Mesendoderm (in vitro differentiated cells): ENCODE data around the gene B9D1.

Experiments used
- DNase-seq: peaks from one replicate; pipeline ENCODE4 v3.0.0; 2013
- H2AK5ac ChIP-seq: 2 replicates; pipeline ENCODE4 v1.6.1; 2013; ENCODE audit warnings: low read length, inconsistent platforms
- H2BK120ac ChIP-seq: 2 replicates; pipeline ENCODE4 v1.6.1; 2013; ENCODE audit warnings: low read depth, mild to moderate bottlenecking, low read length, moderate library complexity, mixed read lengths
- H2BK15ac ChIP-seq: replicated peaks from 2 replicates; pipeline ENCODE4 v1.6.1; 2013; ENCODE audit warnings: low read depth, mild to moderate bottlenecking, moderate library complexity
- H2BK5ac ChIP-seq: 2 replicates; pipeline ENCODE4 v1.6.1; 2013; ENCODE audit warnings: low read length, inconsistent platforms
- H3K18ac ChIP-seq: 2 replicates; pipeline ENCODE4 v1.6.1; 2013; ENCODE audit warnings: mild to moderate bottlenecking, low read length, mixed read lengths
- H3K23ac ChIP-seq: one replicate; pipeline ENCODE4 v1.6.1; 2013; ENCODE audit warnings: low read length
- H3K27ac ChIP-seq: 2 replicates; pipeline ENCODE4 v1.5.1; 2013; ENCODE audit warnings: low read depth, mild to moderate bottlenecking, inconsistent platforms, low read length, moderate library complexity
- H3K27me3 ChIP-seq: 2 replicates; pipeline ENCODE4 v1.6.1; 2013; ENCODE audit warnings: low read length, control low read depth, mild to moderate bottlenecking, inconsistent platforms; ENCODE audit not compliant: insufficient read depth, poor library complexity
- H3K36me3 ChIP-seq: 2 replicates; pipeline ENCODE4 v1.6.1; 2013; ENCODE audit warnings: low read length, inconsistent platforms; ENCODE audit not compliant: control insufficient read depth, insufficient read depth
- H3K4ac ChIP-seq: one replicate; pipeline ENCODE4 v1.6.1; 2013; ENCODE audit warnings: low read depth, mild to moderate bottlenecking, low read length, moderate library complexity
- H3K4me1 ChIP-seq: 2 replicates; pipeline ENCODE4 v1.6.1; 2013; ENCODE audit warnings: low read depth, low read length, inconsistent platforms; ENCODE audit not compliant: control insufficient read depth
- H3K4me2 ChIP-seq: 2 replicates; pipeline ENCODE4 v1.6.1; 2013; ENCODE audit warnings: low read length
- H3K4me3 ChIP-seq: 2 replicates; pipeline ENCODE4 v1.5.1; 2013; ENCODE audit warnings: mild to moderate bottlenecking, low read length
- H3K56ac ChIP-seq: one replicate; pipeline ENCODE4 v1.6.1; 2013; ENCODE audit warnings: low read length
- H3K79me1 ChIP-seq: 2 replicates; pipeline ENCODE4 v1.6.1; 2013; ENCODE audit warnings: low read length, inconsistent platforms
- H3K79me2 ChIP-seq: 2 replicates; pipeline ENCODE4 v1.6.1; 2013; ENCODE audit warnings: mild to moderate bottlenecking, low read length; ENCODE audit not compliant: control insufficient read depth, insufficient read depth
- H3K9ac ChIP-seq: 2 replicates; pipeline ENCODE4 v1.6.1; 2013; ENCODE audit warnings: low read length, inconsistent platforms
- H4K5ac ChIP-seq: one replicate; pipeline ENCODE4 v1.6.1; 2013; ENCODE audit warnings: low read length
- H4K8ac ChIP-seq: one replicate; pipeline ENCODE4 v1.6.1; 2013; ENCODE audit warnings: low read depth, mild to moderate bottlenecking, control low read depth, low read length, moderate library complexity
- WGBS: extraction: QIAGEN DNeasy Blood & Tissue Kit; methylation state at CpG from one replicate; pipeline ENCODE4 v1.1.7; 2013; ENCODE audit warnings: low lambda C conversion rate, missing lambda C conversion rate; ENCODE audit not compliant: insufficient coverage; ENCODE audit errors: extremely low coverage; 5-methylcytosine and 5-hydroxymethylcytosine counted together

B9D1 gene

DNA sequence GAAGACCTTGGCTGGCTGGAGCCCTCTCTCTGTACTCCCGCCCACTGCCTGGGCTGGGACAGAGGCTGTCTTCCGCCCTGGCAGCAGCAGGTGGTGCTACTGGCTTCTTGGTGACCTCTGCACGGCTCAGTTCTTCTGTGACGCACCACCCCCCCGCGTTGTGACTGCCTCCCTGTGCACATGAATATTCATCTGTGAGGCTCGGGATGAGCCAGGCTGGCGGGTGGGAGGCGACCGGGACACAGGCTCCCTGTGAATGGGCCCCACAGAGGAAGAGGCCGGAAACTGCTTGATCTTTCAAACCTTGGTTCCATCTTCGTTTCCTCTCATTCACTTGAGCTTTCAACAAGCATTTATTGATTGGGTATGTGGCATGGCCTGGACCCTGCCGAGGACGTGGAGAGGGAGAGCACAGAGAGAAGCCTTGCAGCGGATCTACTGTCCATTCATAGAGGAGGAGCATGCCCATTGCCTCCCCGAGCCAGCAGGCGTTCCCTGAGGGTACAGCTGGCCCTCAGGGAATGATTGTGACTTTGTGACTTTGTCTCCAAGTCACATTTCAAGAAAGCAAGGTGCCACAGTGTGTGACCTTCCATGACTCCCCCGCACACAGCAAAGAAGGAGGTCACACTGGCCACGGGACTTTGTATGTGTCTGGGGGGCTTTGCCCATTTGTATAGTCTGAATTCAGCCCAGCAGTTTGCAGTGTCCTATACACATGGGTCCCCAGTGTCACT lies 45.0 kb downstream of the B9D1 start:
- Histone ChIP-seq H2BK15ac (no peak overlapping the region), H2BK120ac (no peak overlapping the region), H3K27me3 (no peaks in the 10 kb centered on the region), H3K36me3 (peaks cover 2% of the 10 kb centered on the region), H3K23ac (peak overlapping the region; percentile 45), H3K4ac (no peak overlapping the region), H4K5ac (no peak overlapping the region), H2AK5ac (no peak overlapping the region), H3K4me3 (no peak overlapping the region), H3K4me2 (no peak overlapping the region), H3K9ac (peak overlapping the region; percentile 51), H3K79me1 (peaks cover 2% of the 10 kb centered on the region), H4K8ac (no peak overlapping the region), H3K27ac (no peak overlapping the region), H2BK5ac (peak overlapping the region; percentile 41), H3K56ac (peak overlapping the region; percentile 79), H3K79me2 (no peaks in the 10 kb centered on the region), H3K18ac (peak overlapping the region; percentile 10), H3K4me1 (peaks cover 6% of the 10 kb centered on the region)
- WGBS, result no CpG with 5 or more reads among the region's 19 CpGs
- peak; percentile 98 for DNase-seq

DNA sequence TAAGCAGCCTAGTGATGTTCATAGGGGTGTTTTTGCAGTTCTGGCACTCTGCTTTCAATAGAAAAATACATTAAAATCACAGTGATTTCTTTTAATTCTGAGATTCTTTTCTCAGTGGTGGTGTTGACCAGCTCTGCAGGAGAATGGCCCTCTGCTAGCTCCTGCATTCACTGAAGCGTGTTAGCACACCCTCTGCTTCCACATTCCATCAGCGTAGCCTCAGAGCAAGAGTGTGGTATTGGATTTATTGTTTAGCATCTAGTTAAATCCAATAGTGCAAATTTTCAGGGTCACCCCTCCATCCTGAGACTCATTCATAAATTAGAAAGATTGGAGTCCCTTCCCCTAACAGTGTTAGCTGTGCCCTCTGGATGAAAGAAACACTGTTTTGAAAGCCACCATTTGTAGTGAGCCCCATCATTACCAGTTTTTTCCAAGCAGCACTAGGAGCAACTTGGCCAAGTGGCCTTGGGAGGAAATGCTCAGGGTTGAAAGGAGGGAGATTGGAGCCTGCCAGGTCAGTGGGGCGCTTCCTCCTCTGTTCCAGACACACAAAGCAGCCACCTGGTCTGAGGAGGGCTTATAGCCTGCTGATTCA lies 45.7 kb downstream of the B9D1 start:
- peak overlapping the region; percentile 29 for H3K56ac ChIP-seq
- H3K4me2 ChIP-seq, result no peak overlapping the region
- peaks cover 6% of the 10 kb centered on the region for H3K36me3 ChIP-seq
- no peak overlapping the region for H3K4me3 ChIP-seq
- H4K8ac ChIP-seq, result no peak overlapping the region
- H3K18ac ChIP-seq, result no peak overlapping the region
- no peak overlapping the region for H2AK5ac ChIP-seq
- no peaks in the 10 kb centered on the region for H3K27me3 ChIP-seq
- no peak overlapping the region for H2BK5ac ChIP-seq
- no peak overlapping the region for H3K9ac ChIP-seq
- peaks cover 6% of the 10 kb centered on the region for H3K4me1 ChIP-seq
- no peak overlapping the region for H2BK120ac ChIP-seq
- H3K27ac ChIP-seq, result no peak overlapping the region
- no peak overlapping the region for H3K23ac ChIP-seq
- H3K4ac ChIP-seq, result no peak overlapping the region
- H2BK15ac ChIP-seq, result no peak overlapping the region
- WGBS, result no CpG with 5 or more reads among the region's 3 CpGs
- H3K79me1 ChIP-seq, result peaks cover 2% of the 10 kb centered on the region
- DNase-seq, result no peak
- no peak overlapping the region for H4K5ac ChIP-seq
- H3K79me2 ChIP-seq, result no peaks in the 10 kb centered on the region

DNA sequence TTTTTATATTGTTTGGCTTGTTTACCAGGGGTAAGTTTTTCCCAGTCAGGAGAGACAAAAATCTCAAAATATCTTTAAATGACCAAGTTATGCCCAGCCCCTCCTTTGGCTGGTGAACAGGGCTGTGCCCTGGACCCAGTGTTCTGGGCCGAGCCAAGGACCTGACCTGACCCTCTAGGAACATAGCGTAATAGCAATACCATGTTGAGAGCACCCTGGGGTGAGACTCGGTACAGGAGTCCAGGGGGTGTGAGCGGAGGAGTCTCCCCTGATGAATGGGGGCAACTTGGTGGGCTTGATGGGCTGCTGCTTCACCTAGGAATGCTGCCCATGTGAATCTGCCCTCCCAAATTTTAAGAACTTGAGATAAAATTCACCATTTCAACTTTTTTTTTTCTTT lies 47.4 kb downstream of the B9D1 start:
- Histone ChIP-seq H3K27ac (no peak overlapping the region), H4K5ac (no peak overlapping the region), H3K9ac (no peak overlapping the region), H3K18ac (no peak overlapping the region), H3K36me3 (peaks cover 7% of the 10 kb centered on the region), H2BK5ac (no peak overlapping the region), H3K56ac (no peak overlapping the region), H3K4ac (no peak overlapping the region), H3K79me1 (peaks cover 3% of the 10 kb centered on the region), H3K4me2 (no peak overlapping the region), H3K27me3 (no peaks in the 10 kb centered on the region), H2BK15ac (no peak overlapping the region), H3K4me1 (peaks cover 6% of the 10 kb centered on the region), H2BK120ac (no peak overlapping the region), H3K4me3 (no peak overlapping the region), H4K8ac (no peak overlapping the region), H3K79me2 (no peaks in the 10 kb centered on the region), H3K23ac (no peak overlapping the region), H2AK5ac (no peak overlapping the region)
- DNase-seq, result no peak
- WGBS, result no CpG with 5 or more reads among the region's 4 CpGs

- Histone ChIP-seq H2AK5ac (no peak overlapping the region), H3K79me1 (peaks cover 3% of the 10 kb centered on the region), H3K79me2 (no peaks in the 10 kb centered on the region), H3K36me3 (peaks cover 7% of the 10 kb centered on the region), H3K56ac (no peak overlapping the region), H3K4me3 (no peak overlapping the region), H4K5ac (no peak overlapping the region), H3K27ac (no peak overlapping the region), H3K18ac (no peak overlapping the region), H3K4me1 (peaks cover 6% of the 10 kb centered on the region), H3K4me2 (no peak overlapping the region), H3K9ac (no peak overlapping the region), H2BK120ac (no peak overlapping the region), H3K27me3 (no peaks in the 10 kb centered on the region), H3K4ac (no peak overlapping the region), H2BK5ac (no peak overlapping the region), H2BK15ac (no peak overlapping the region), H4K8ac (no peak overlapping the region), H3K23ac (no peak overlapping the region)
- 100% methylated on average over 1 of the region's 12 CpGs for WGBS
- DNase-seq, result no peak
Measured at GRCh38 chr17:19313746-19314651, 48.5 kb downstream of the B9D1 start.

GRCh38 chr17:19313066-19313745 lies 49.3 kb downstream of the B9D1 start:
- no CpG with 5 or more reads among the region's 13 CpGs for WGBS
- H2BK120ac ChIP-seq, result no peak overlapping the region
- no peak overlapping the region for H2AK5ac ChIP-seq
- H3K4ac ChIP-seq, result no peak overlapping the region
- no peak overlapping the region for H3K4me2 ChIP-seq
- H3K79me2 ChIP-seq, result no peaks in the 10 kb centered on the region
- no peak overlapping the region for H3K23ac ChIP-seq
- DNase-seq, result no peak
- H2BK5ac ChIP-seq, result no peak overlapping the region
- no peak overlapping the region for H3K27ac ChIP-seq
- no peak overlapping the region for H3K4me3 ChIP-seq
- H3K79me1 ChIP-seq, result peaks cover 3% of the 10 kb centered on the region
- H3K4me1 ChIP-seq, result peaks cover 6% of the 10 kb centered on the region
- H3K9ac ChIP-seq, result no peak overlapping the region
- H4K8ac ChIP-seq, result no peak overlapping the region
- H2BK15ac ChIP-seq, result no peak overlapping the region
- H3K56ac ChIP-seq, result no peak overlapping the region
- H3K27me3 ChIP-seq, result no peaks in the 10 kb centered on the region
- H4K5ac ChIP-seq, result no peak overlapping the region
- peaks cover 7% of the 10 kb centered on the region for H3K36me3 ChIP-seq
- H3K18ac ChIP-seq, result no peak overlapping the region
